ENCODE measurements around the gene PTPRD.

Gene PTPRD

GRCh38 chr9:10041726-10042229 lies 571.0 kb downstream of the PTPRD start:
- Histone ChIP-seq H3K9me2 (replicated peaks; ENCODE audit: low read depth, low read length) (no peaks in the 10 kb centered on the region), H4K20me1 (ENCODE audit: insufficient read depth, low read length, poor library complexity, severe bottlenecking) (no peaks in the 10 kb centered on the region), H3K4me1 (ENCODE audit: insufficient read depth, low read length, poor library complexity, severe bottlenecking) (no peaks in the 10 kb centered on the region), H3K9ac (ENCODE audit: low read depth, low read length, poor library complexity, severe bottlenecking) (no peak overlapping the region), H3K36me3 (ENCODE audit: insufficient read depth, low read length) (no peaks in the 10 kb centered on the region), H3K27me3 (ENCODE audit: insufficient read depth, low read length, poor library complexity, severe bottlenecking) (no peaks in the 10 kb centered on the region), H3F3A (ENCODE audit: low read depth) (no peaks in the 10 kb centered on the region), H2AFZ (ENCODE audit: low read length) (no peak overlapping the region), H3K4me2 (ENCODE audit: low read depth, low read length, poor library complexity, severe bottlenecking) (no peak overlapping the region), H3K4me3 (ENCODE audit: low read length, poor library complexity, severe bottlenecking) (no peak overlapping the region), H3K9me3 (ENCODE audit: insufficient read depth, low read depth, low read length) (no peaks in the 10 kb centered on the region), H3K79me2 (ENCODE audit: insufficient read depth, low read length) (no peaks in the 10 kb centered on the region)
- TF ChIP-seq, protein P1, sequence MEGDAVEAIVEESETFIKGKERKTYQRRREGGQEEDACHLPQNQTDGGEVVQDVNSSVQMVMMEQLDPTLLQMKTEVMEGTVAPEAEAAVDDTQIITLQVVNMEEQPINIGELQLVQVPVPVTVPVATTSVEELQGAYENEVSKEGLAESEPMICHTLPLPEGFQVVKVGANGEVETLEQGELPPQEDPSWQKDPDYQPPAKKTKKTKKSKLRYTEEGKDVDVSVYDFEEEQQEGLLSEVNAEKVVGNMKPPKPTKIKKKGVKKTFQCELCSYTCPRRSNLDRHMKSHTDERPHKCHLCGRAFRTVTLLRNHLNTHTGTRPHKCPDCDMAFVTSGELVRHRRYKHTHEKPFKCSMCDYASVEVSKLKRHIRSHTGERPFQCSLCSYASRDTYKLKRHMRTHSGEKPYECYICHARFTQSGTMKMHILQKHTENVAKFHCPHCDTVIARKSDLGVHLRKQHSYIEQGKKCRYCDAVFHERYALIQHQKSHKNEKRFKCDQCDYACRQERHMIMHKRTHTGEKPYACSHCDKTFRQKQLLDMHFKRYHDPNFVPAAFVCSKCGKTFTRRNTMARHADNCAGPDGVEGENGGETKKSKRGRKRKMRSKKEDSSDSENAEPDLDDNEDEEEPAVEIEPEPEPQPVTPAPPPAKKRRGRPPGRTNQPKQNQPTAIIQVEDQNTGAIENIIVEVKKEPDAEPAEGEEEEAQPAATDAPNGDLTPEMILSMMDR (conservative IDR thresholded peaks at IDR 0.05; ENCODE audit: low read length) = no peak
- no peak for TF ChIP-seq EZH2phosphoT487 (IDR thresholded peaks at IDR 0.05; ENCODE audit: borderline replicate concordance)

DNA sequence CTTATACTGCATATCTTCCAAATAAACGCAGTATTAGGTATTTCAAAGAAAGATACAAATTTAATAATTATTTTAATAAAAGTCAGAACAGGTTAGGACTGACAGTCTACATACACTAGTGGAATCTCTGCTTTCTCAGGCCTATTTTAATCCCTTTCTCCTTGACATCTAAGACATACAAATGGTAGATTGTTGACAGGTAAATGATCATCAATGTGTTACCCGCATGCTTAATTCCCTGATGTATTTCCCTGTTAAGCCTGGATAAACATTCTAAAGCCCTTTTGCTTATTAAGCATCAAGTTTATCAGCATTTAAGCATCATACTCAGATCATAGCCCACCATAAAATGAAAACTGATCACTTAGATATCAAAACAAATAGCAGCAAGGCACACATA lies 576.7 kb downstream of the PTPRD start:
- no peaks in the 10 kb centered on the region for H3K36me3 ChIP-seq (ENCODE audit: insufficient read depth, low read length)
- no peaks in the 10 kb centered on the region for H3K27me3 ChIP-seq (ENCODE audit: insufficient read depth, low read length, poor library complexity, severe bottlenecking)
- 0 out of 2 replicates have a peak, but pooled peaks cover 4% of the 10 kb centered on the region for H3K9me2 ChIP-seq (replicated peaks; ENCODE audit: low read depth, low read length)
- no peak overlapping the region for H3K4me2 ChIP-seq (ENCODE audit: low read depth, low read length, poor library complexity, severe bottlenecking)
- TF ChIP-seq EZH2phosphoT487 (IDR thresholded peaks at IDR 0.05; ENCODE audit: borderline replicate concordance) = no peak
- TF ChIP-seq, protein P1 (conservative IDR thresholded peaks at IDR 0.05; ENCODE audit: low read length) = no peak
- H3K4me1 ChIP-seq (ENCODE audit: insufficient read depth, low read length, poor library complexity, severe bottlenecking) = no peaks in the 10 kb centered on the region
- no peaks in the 10 kb centered on the region for H4K20me1 ChIP-seq (ENCODE audit: insufficient read depth, low read length, poor library complexity, severe bottlenecking)
- no peak overlapping the region for H2AFZ ChIP-seq (ENCODE audit: low read length)
- H3F3A ChIP-seq (ENCODE audit: low read depth) = no peaks in the 10 kb centered on the region
- no peak overlapping the region for H3K4me3 ChIP-seq (ENCODE audit: low read length, poor library complexity, severe bottlenecking)
- H3K9ac ChIP-seq (ENCODE audit: low read depth, low read length, poor library complexity, severe bottlenecking) = no peak overlapping the region
- no peaks in the 10 kb centered on the region for H3K9me3 ChIP-seq (ENCODE audit: insufficient read depth, low read depth, low read length)
- no peaks in the 10 kb centered on the region for H3K79me2 ChIP-seq (ENCODE audit: insufficient read depth, low read length)

GRCh38 chr9:10032166-10032565 lies 580.6 kb downstream of the PTPRD start:
- Histone ChIP-seq H3K9me2 (replicated peaks; ENCODE audit: low read depth, low read length) (0 out of 2 replicates have a peak, but pooled peaks cover 4% of the 10 kb centered on the region), H3K27me3 (ENCODE audit: insufficient read depth, low read length, poor library complexity, severe bottlenecking) (no peaks in the 10 kb centered on the region), H3K9me3 (ENCODE audit: insufficient read depth, low read depth, low read length) (no peaks in the 10 kb centered on the region), H2AFZ (ENCODE audit: low read length) (no peak overlapping the region), H3K9ac (ENCODE audit: low read depth, low read length, poor library complexity, severe bottlenecking) (no peak overlapping the region), H3K36me3 (ENCODE audit: insufficient read depth, low read length) (no peaks in the 10 kb centered on the region), H4K20me1 (ENCODE audit: insufficient read depth, low read length, poor library complexity, severe bottlenecking) (no peaks in the 10 kb centered on the region), H3K4me1 (ENCODE audit: insufficient read depth, low read length, poor library complexity, severe bottlenecking) (no peaks in the 10 kb centered on the region), H3F3A (ENCODE audit: low read depth) (no peaks in the 10 kb centered on the region), H3K4me2 (ENCODE audit: low read depth, low read length, poor library complexity, severe bottlenecking) (no peak overlapping the region), H3K79me2 (ENCODE audit: insufficient read depth, low read length) (no peaks in the 10 kb centered on the region), H3K4me3 (ENCODE audit: low read length, poor library complexity, severe bottlenecking) (no peak overlapping the region)
- no peak for TF ChIP-seq EZH2phosphoT487 (IDR thresholded peaks at IDR 0.05; ENCODE audit: borderline replicate concordance)
- TF ChIP-seq, protein P1 (conservative IDR thresholded peaks at IDR 0.05; ENCODE audit: low read length) = no peak

All from Loucy (cell line).